CD4-positive, alpha-beta memory T cell (primary cell): ENCODE measurements around the gene CXCL6. TPM values are rescaled to one million over a fixed set of nuclear protein-coding genes. Genes with fewer than 3 reads are reported as not detected.

Source experiments
- CTCF ChIA-PET: fragments of 350-600 bp; sonication (Branson Sonifier 250); formaldehyde crosslinking; loops from one replicate; lab custom pipeline; 2021; ENCODE audit warnings: inconsistent platforms; ENCODE audit not compliant: partially characterized antibody; lab: Charles Lee
- POLR2A ChIA-PET: fragments of 350-600 bp; sonication (Branson Sonifier 250); formaldehyde crosslinking; loops from one replicate; lab custom pipeline; 2021; ENCODE audit not compliant: partially characterized antibody; lab: Charles Lee
- DNase-seq, 5 donors: peaks; one replicate each; pipeline versions ENCODE4 v3.0.0 to v3.0.0-alpha.2; 2020 to 2022; ENCODE audit warnings: mixed read lengths in 1 of 5
- H3K27ac ChIP-seq: one replicate; pipeline ENCODE4 v1.7.0; 2013; ENCODE audit warnings: low read depth, low read length
- H3K27me3 ChIP-seq: 2 replicates; pipeline ENCODE4 v1.7.0; 2013; ENCODE audit warnings: mild to moderate bottlenecking, low read length, moderate library complexity; ENCODE audit not compliant: insufficient read depth
- H3K36me3 ChIP-seq: 2 replicates; pipeline ENCODE4 v1.7.0; 2013; ENCODE audit warnings: mild to moderate bottlenecking, low read length, moderate library complexity; ENCODE audit not compliant: insufficient read depth
- H3K4me1 ChIP-seq: 2 replicates; pipeline ENCODE4 v1.7.0; 2013; ENCODE audit warnings: mild to moderate bottlenecking, low read length, moderate library complexity; ENCODE audit not compliant: insufficient read depth
- H3K4me3 ChIP-seq, 2 donors: one replicate each; pipeline ENCODE4 v1.7.0; 2013; ENCODE audit warnings: low read length in 2 of 2, mild to moderate bottlenecking in 1 of 2
- H3K9me3 ChIP-seq, 2 donors: one replicate each; pipeline ENCODE4 v1.7.0; 2013; ENCODE audit warnings: low read length in 2 of 2, control low read depth in 1 of 2; ENCODE audit not compliant: control insufficient read depth in 1 of 2
- H3K27ac Mint-ChIP-seq, 7 donors: one replicate each; pipeline ENCODE4 v1.8.0; 2020 to 2021; ENCODE audit warnings: mixed read lengths in 7 of 7, mild to moderate bottlenecking in 6 of 7, inconsistent platforms in 3 of 7, moderate library complexity in 3 of 7
- H3K27me3 Mint-ChIP-seq, 2 donors: one replicate each; pipeline ENCODE4 v1.8.0; 2020 to 2021; ENCODE audit warnings: mixed read lengths in 2 of 2
- H3K36me3 Mint-ChIP-seq, 2 donors: one replicate each; pipeline ENCODE4 v1.8.0; 2020 to 2021; ENCODE audit warnings: mixed read lengths in 2 of 2, inconsistent platforms in 1 of 2, mild to moderate bottlenecking in 1 of 2
- H3K4me1 Mint-ChIP-seq, 4 donors: one replicate each; pipeline ENCODE4 v1.8.0; 2020 to 2021; ENCODE audit warnings: mixed read lengths in 4 of 4, mild to moderate bottlenecking in 1 of 4
- H3K4me3 Mint-ChIP-seq, 8 donors: one replicate each; pipeline ENCODE4 v1.8.0; 2020 to 2021; ENCODE audit warnings: mixed read lengths in 8 of 8, mild to moderate bottlenecking in 7 of 8, moderate library complexity in 6 of 8, inconsistent platforms in 3 of 8
- H3K9me3 Mint-ChIP-seq, 8 donors: one replicate each; pipeline ENCODE4 v1.8.0; 2020 to 2021; ENCODE audit warnings: mixed read lengths in 8 of 8, mild to moderate bottlenecking in 5 of 8, inconsistent platforms in 3 of 8, moderate library complexity in 1 of 8
- intact Hi-C: fragments of 100-400 bp; cut with micrococcal nuclease; formaldehyde crosslinking; loops from one replicate; pipeline ENCODE4 v1.15.1; 2023
- polyA plus RNA-seq, 2 donors: library from polyadenylated mRNA; unstranded; fragments of 300-500 nt; fragmentation: Illumina TruSeq; gene quantifications; one replicate each; pipeline ENCODE4 v1.2.3, GENCODE V29; 2021
- total RNA-seq, 2 experiments: library from RNA; stranded (reverse); gene quantifications; one replicate each; pipeline ENCODE4 v1.2.3, GENCODE V29; 2021

Gene CXCL6
- total and polyA plus RNA-seq, 4 experiments from 2014 or later, result not detected

DNA sequence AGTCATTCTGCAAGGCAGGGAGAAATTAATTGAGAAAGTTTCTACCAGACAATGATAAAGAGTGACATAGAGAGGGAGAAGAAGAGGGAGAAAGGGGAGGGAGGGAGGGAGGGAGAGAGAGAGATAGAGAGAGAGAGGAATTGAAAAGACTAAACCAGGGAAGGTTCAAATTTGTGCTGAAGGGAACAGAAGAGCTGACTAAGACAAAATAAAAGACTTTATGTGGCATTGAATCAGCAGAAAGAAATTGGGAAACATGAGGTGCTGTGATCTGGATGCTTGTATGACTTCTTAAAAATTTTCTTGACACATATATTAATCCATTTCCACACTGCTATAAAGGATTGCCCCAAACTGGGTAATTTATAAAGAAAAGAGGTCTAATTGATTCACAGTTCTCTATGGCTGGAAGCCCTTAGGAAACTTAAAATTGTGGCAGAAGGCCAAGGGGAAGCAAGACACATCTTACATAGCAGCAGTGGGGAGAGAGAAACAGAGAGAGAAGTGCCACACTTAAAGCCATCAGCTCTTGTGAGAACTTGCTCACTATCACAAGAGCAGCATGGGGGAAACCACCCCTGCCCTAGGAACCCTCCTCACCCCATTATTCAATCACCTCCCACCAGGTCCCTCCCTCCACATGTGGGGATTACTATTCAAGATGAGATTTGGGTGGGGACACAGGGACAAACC, 13.5 kb upstream of the CXCL6 start:
- Mint-ChIP-seq H3K27me3 (no peaks in the 10 kb centered on the region), H3K9me3 (peaks cover 0 to 11% (median 3%) of the 10 kb centered on the region in 8 donors), H3K27ac (no peak overlapping the region), H3K4me3 (no peak overlapping the region), H3K36me3 (no peaks in the 10 kb centered on the region), H3K4me1 (no peaks in the 10 kb centered on the region)
- ChIA-PET POLR2A (no interaction called here), CTCF (no interaction called here)
- Histone ChIP-seq H3K36me3 (no peaks in the 10 kb centered on the region), H3K4me3 (no peak overlapping the region), H3K4me1 (no peaks in the 10 kb centered on the region), H3K27me3 (no peaks in the 10 kb centered on the region), H3K27ac (no peak overlapping the region), H3K9me3 (no peaks in the 10 kb centered on the region)
- no peak for DNase-seq
- intact Hi-C loops, result no loop called here

GRCh38 chr4:73823760-73824159, 12.7 kb upstream of the CXCL6 start:
- CTCF ChIA-PET, result no interaction called here

GRCh38 chr4:73828956-73829355, 7.5 kb upstream of the CXCL6 start:
- H3K4me1 ChIP-seq, result no peaks in the 10 kb centered on the region
- H3K4me3 Mint-ChIP-seq, result no peak overlapping the region
- POLR2A ChIA-PET, result no interaction called here
- H3K36me3 Mint-ChIP-seq, result no peaks in the 10 kb centered on the region
- H3K27me3 Mint-ChIP-seq, result no peaks in the 10 kb centered on the region
- H3K27me3 ChIP-seq, result no peaks in the 10 kb centered on the region
- CTCF ChIA-PET, result no interaction called here
- H3K4me1 Mint-ChIP-seq, result no peaks in the 10 kb centered on the region
- H3K9me3 ChIP-seq, result no peaks in the 10 kb centered on the region
- intact Hi-C loops, result no loop called here
- no peak for DNase-seq
- H3K27ac ChIP-seq, result no peak overlapping the region
- H3K27ac Mint-ChIP-seq, result no peak overlapping the region
- peaks cover 0 to 14% (median 2%) of the 10 kb centered on the region in 8 donors for H3K9me3 Mint-ChIP-seq
- no peak overlapping the region for H3K4me3 ChIP-seq
- no peaks in the 10 kb centered on the region for H3K36me3 ChIP-seq

More at GRCh38 chr4:73823760-73824159, 12.7 kb upstream of the CXCL6 start:
- no peaks in the 10 kb centered on the region for H3K27me3 ChIP-seq
- Mint-ChIP-seq H3K27me3 (no peaks in the 10 kb centered on the region), H3K27ac (no peak overlapping the region), H3K9me3 (peaks cover 0 to 11% (median 3%) of the 10 kb centered on the region in 8 donors), H3K4me1 (no peaks in the 10 kb centered on the region), H3K36me3 (no peaks in the 10 kb centered on the region), H3K4me3 (no peak overlapping the region)
- H3K4me1 ChIP-seq, result no peaks in the 10 kb centered on the region
- no peak overlapping the region for H3K27ac ChIP-seq
- POLR2A ChIA-PET, result no interaction called here
- no peaks in the 10 kb centered on the region for H3K9me3 ChIP-seq
- no peak overlapping the region for H3K4me3 ChIP-seq
- no peak for DNase-seq
- H3K36me3 ChIP-seq, result no peaks in the 10 kb centered on the region
- intact Hi-C loops, result no loop called here

DNA sequence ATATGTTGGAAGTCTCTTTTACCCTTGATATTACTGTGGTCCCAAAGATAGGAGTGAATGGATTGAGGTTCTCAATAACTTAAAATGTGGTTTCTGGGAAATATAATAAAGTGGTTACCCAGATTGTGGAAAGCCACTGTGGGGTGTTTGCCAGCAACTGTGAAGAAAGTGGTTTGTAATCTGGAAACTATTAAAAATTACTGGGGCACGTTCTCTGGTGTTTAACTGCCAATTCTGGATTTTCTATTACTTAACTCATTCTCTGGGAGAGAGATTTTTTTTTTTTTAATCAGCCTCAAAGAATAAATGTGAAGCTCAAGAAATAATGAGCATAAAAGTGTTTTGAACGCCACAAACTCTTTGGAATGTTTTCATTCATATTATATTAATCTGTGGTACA, 4.9 kb upstream of the CXCL6 start:
- Histone ChIP-seq H3K36me3 (no peaks in the 10 kb centered on the region), H3K4me1 (no peaks in the 10 kb centered on the region), H3K27me3 (no peaks in the 10 kb centered on the region), H3K9me3 (no peaks in the 10 kb centered on the region), H3K4me3 (no peak overlapping the region), H3K27ac (no peak overlapping the region)
- intact Hi-C loops, result no loop called here
- H3K27ac Mint-ChIP-seq, result no peak overlapping the region
- peaks cover 0 to 10% (median 2%) of the 10 kb centered on the region in 8 donors for H3K9me3 Mint-ChIP-seq
- ChIA-PET POLR2A (no interaction called here), CTCF (no interaction called here)
- no peaks in the 10 kb centered on the region for H3K4me1 Mint-ChIP-seq
- DNase-seq, result no peak
- H3K4me3 Mint-ChIP-seq, result no peak overlapping the region
- no peaks in the 10 kb centered on the region for H3K27me3 Mint-ChIP-seq
- no peaks in the 10 kb centered on the region for H3K36me3 Mint-ChIP-seq

DNA sequence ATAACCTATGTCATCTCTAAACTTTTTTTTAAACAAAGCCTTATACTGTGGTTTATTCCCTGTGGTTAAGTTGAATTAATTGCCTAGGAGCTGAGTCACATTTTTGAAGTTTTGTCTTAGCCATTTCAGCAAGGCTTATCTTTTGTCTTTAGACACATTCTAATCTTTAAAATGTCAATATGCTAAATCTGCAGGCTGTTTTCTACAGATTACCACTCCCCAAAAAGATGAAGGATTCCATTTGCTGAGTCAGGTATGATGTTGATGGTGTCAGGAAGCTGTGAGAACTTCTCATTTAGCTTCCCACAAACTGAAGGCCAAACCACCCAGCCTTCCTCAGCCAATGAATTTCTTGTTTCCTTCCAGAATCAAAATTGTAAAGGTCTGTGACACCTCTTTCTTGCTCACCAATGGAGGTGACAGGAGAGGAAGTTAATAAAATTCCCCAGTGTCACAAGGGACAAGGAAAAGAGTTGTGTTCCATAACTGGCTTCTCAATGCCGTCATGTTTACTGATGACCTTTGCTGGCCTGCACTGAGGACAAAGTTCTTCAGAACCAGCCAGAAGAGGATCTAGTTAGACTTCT, 3.7 kb upstream of the CXCL6 start:
- H3K27me3 ChIP-seq, result no peaks in the 10 kb centered on the region
- peaks cover 0 to 9% (median 2%) of the 10 kb centered on the region in 8 donors for H3K9me3 Mint-ChIP-seq
- intact Hi-C loops, result no loop called here
- no peak overlapping the region for H3K27ac Mint-ChIP-seq
- H3K36me3 ChIP-seq, result no peaks in the 10 kb centered on the region
- no peak overlapping the region for H3K4me3 ChIP-seq
- no peak overlapping the region for H3K4me3 Mint-ChIP-seq
- H3K36me3 Mint-ChIP-seq, result no peaks in the 10 kb centered on the region
- ChIA-PET POLR2A (no interaction called here), CTCF (no interaction called here)
- no peak for DNase-seq
- H3K9me3 ChIP-seq, result no peaks in the 10 kb centered on the region
- H3K27ac ChIP-seq, result no peak overlapping the region
- peaks cover 0 to 3% of the 10 kb centered on the region in 2 donors for H3K27me3 Mint-ChIP-seq
- H3K4me1 Mint-ChIP-seq, result no peaks in the 10 kb centered on the region
- H3K4me1 ChIP-seq, result no peaks in the 10 kb centered on the region

DNA sequence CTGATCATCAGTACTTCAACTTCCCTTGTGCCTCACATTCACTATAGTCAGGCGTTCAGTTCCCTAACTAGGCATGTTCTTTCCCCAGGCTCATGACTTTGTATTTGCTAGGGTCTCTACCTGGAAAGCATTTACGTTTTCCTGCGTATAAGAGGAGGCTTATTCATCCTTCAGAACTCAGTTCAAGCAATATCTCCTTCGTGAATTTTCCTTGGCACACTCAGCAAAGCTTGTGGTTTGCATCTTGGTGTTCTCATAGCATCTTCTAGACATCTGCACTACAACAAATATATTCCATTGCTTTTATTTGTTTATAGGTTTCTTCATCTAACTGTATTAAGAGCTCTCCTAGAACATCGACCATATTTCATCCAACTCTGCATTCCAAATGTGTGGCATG, 2.6 kb downstream of the CXCL6 start:
- ChIA-PET POLR2A (no interaction called here), CTCF (no interaction called here)
- H3K9me3 Mint-ChIP-seq, result peaks cover 0 to 7% (median 0%) of the 10 kb centered on the region in 8 donors
- no peak for DNase-seq
- Histone ChIP-seq H3K36me3 (no peaks in the 10 kb centered on the region), H3K4me3 (no peak overlapping the region), H3K4me1 (no peaks in the 10 kb centered on the region), H3K27me3 (no peaks in the 10 kb centered on the region), H3K9me3 (no peaks in the 10 kb centered on the region), H3K27ac (no peak overlapping the region)
- H3K4me1 Mint-ChIP-seq, result no peaks in the 10 kb centered on the region
- intact Hi-C loops, result no loop called here
- no peaks in the 10 kb centered on the region for H3K36me3 Mint-ChIP-seq
- H3K4me3 Mint-ChIP-seq, result no peak overlapping the region
- no peak overlapping the region for H3K27ac Mint-ChIP-seq
- peaks cover 0 to 3% of the 10 kb centered on the region in 2 donors for H3K27me3 Mint-ChIP-seq

DNA sequence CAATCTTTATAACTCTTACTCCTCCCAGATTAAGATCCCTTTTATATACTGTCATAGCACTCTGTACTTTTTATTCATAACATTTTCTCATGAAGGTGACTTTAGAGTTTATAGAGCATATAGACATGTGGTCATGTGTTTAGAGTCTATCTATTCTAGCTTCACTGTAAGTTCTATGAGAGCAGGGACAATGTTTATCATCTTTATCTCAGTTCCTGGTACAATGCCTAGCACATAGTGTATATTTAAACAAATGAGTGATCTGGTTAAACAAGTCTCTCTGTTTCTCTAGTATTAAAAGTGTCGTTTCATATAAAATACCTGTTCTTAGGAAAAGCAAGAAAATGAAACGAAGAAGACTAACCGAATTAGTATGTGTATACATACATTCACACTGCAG, 3.2 kb downstream of the CXCL6 start:
- intact Hi-C loops, result no loop called here
- Histone ChIP-seq H3K36me3 (no peaks in the 10 kb centered on the region), H3K27ac (no peak overlapping the region), H3K4me1 (no peaks in the 10 kb centered on the region), H3K4me3 (no peak overlapping the region), H3K27me3 (no peaks in the 10 kb centered on the region), H3K9me3 (no peaks in the 10 kb centered on the region)
- DNase-seq, result no peak
- POLR2A ChIA-PET, result no interaction called here
- no peak overlapping the region for H3K27ac Mint-ChIP-seq
- CTCF ChIA-PET, result no interaction called here
- H3K4me3 Mint-ChIP-seq, result no peak overlapping the region
- no peaks in the 10 kb centered on the region for H3K4me1 Mint-ChIP-seq
- peaks cover 0 to 3% of the 10 kb centered on the region in 2 donors for H3K27me3 Mint-ChIP-seq
- peaks cover 0 to 7% (median 0%) of the 10 kb centered on the region in 8 donors for H3K9me3 Mint-ChIP-seq
- H3K36me3 Mint-ChIP-seq, result no peaks in the 10 kb centered on the region
